OCI-LY3 (cell line): ENCODE results near the gene ADARB2.

Experiments
- H2AFZ ChIP-seq: fragments of 200-600, 300-600 bp; shearing (Covaris generic); 2 replicates; pipeline ENCODE4 v1.6.0; 2014; ENCODE audit warnings: antibody characterized with exemption, low read depth, low read length
- H3K27ac ChIP-seq: fragments of 200-600, 300-600 bp; sonication (generic); 2 replicates; pipeline ENCODE4 v1.5.1; 2014; ENCODE audit warnings: mild to moderate bottlenecking, low read length, moderate library complexity, mixed read lengths
- H3K27me3 ChIP-seq: fragments of 200-600, 300-600 bp; sonication (generic); 2 replicates; pipeline ENCODE4 v1.6.1; 2014; ENCODE audit warnings: low read depth, low read length, mixed read lengths
- H3K36me3 ChIP-seq: fragments of 200-600, 300-600 bp; sonication (generic); replicated peaks from 2 replicates; pipeline ENCODE3; 2014; ENCODE audit warnings: low read depth, low read length, mixed read lengths
- H3K4me1 ChIP-seq: fragments of 300-600, 200-600 bp; sonication (generic); 2 replicates; pipeline ENCODE4 v1.6.1; 2014; ENCODE audit warnings: low read length, mixed read lengths
- H3K4me2 ChIP-seq: fragments of 200-600, 300-600 bp; sonication (generic); 2 replicates; pipeline ENCODE4 v1.6.1; 2014; ENCODE audit warnings: low read length, mixed read lengths
- H3K4me3 ChIP-seq: fragments of 300-600, 200-600 bp; sonication (generic); 2 replicates; pipeline ENCODE4 v1.5.1; 2014; ENCODE audit warnings: antibody characterized with exemption, mild to moderate bottlenecking, low read length, moderate library complexity
- H3K79me2 ChIP-seq: fragments of 300-600, 200-600 bp; shearing (Covaris generic); 2 replicates; pipeline ENCODE4 v1.6.1; 2014; ENCODE audit warnings: mild to moderate bottlenecking, low read length, mixed read lengths
- H3K9ac ChIP-seq: fragments of 300-600, 200-600 bp; shearing (Covaris generic); 2 replicates; pipeline ENCODE4 v1.6.0; 2014; ENCODE audit warnings: mild to moderate bottlenecking, low read length, moderate library complexity
- H3K9me3 ChIP-seq: fragments of 200-600, 300-600 bp; shearing (Covaris generic); 2 replicates; pipeline ENCODE4 v1.6.1; 2014; ENCODE audit warnings: low read length, mixed read lengths; ENCODE audit not compliant: insufficient read depth
- H4K20me1 ChIP-seq: fragments of 200-600, 300-600 bp; sonication (generic); 2 replicates; pipeline ENCODE4 v1.6.1; 2016; ENCODE audit warnings: low read length, mixed read lengths; ENCODE audit not compliant: insufficient read depth
- EZH2phosphoT487 ChIP-seq: fragments of 200-600 bp; shearing (Covaris generic); IDR thresholded peaks from 2 replicates; pipeline ENCODE4 v1.6.1; 2018; ENCODE audit warnings: antibody characterized with exemption, mixed run types, low read depth
- TF ChIP-seq, protein P1 (sequence below): fragments of 200-600, 300-600 bp; sonication (generic); IDR thresholded peaks from 2 replicates; pipeline ENCODE4 v1.5.1; 2014; ENCODE audit warnings: antibody characterized with exemption, low read length, low read depth

ADARB2 gene

DNA sequence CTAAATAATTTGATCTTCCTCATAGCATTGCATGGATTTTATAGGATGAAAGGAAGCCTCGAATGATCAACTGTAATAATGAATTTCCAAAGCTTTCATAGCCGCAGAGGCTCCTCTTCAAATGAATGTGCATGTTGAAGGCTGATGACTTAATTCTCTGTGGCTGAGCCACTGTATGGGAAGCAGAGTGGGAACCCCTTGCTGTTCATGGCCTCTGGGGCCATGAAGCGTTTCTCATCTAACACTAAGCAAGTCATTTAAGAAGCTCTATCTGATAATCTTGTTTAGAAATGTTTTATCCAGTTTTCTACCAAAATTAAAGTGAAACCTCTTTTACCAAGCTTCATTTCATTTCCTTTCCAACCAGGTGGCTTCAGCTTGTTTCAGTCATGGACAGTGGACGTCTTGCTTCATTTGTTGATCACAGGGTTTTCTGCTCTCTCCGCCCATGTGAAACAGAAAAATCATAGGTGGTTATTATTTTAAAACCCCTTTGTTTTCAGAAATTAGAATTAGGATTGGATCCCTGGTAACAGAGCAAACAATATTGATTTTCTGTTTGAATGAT is 10.3 kb upstream of the ADARB2 start:
- no peaks in the 10 kb centered on the region for H3K27me3 ChIP-seq

GRCh38 chr10:1746796-1747195 is 9.5 kb upstream of the ADARB2 start:
- Histone ChIP-seq H3K9ac (no peak overlapping the region), H3K79me2 (no peaks in the 10 kb centered on the region), H3K9me3 (no peaks in the 10 kb centered on the region), H3K4me2 (no peak overlapping the region), H3K4me1 (no peaks in the 10 kb centered on the region), H4K20me1 (no peaks in the 10 kb centered on the region), H3K27ac (no peak overlapping the region), H2AFZ (no peak overlapping the region), H3K27me3 (no peaks in the 10 kb centered on the region), H3K36me3 (no peaks in the 10 kb centered on the region), H3K4me3 (no peak overlapping the region)
- TF ChIP-seq, protein P1, sequence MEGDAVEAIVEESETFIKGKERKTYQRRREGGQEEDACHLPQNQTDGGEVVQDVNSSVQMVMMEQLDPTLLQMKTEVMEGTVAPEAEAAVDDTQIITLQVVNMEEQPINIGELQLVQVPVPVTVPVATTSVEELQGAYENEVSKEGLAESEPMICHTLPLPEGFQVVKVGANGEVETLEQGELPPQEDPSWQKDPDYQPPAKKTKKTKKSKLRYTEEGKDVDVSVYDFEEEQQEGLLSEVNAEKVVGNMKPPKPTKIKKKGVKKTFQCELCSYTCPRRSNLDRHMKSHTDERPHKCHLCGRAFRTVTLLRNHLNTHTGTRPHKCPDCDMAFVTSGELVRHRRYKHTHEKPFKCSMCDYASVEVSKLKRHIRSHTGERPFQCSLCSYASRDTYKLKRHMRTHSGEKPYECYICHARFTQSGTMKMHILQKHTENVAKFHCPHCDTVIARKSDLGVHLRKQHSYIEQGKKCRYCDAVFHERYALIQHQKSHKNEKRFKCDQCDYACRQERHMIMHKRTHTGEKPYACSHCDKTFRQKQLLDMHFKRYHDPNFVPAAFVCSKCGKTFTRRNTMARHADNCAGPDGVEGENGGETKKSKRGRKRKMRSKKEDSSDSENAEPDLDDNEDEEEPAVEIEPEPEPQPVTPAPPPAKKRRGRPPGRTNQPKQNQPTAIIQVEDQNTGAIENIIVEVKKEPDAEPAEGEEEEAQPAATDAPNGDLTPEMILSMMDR, result no peak
- TF ChIP-seq EZH2phosphoT487, result no peak

More for the DNA sequence above, 10.3 kb upstream of the ADARB2 start:
- TF ChIP-seq, protein P1, result no peak
- no peak for TF ChIP-seq EZH2phosphoT487
- Histone ChIP-seq H3K4me2 (no peak overlapping the region), H3K27ac (no peak overlapping the region), H3K4me3 (no peak overlapping the region), H3K9me3 (no peaks in the 10 kb centered on the region), H3K4me1 (no peaks in the 10 kb centered on the region), H3K79me2 (no peaks in the 10 kb centered on the region), H2AFZ (no peak overlapping the region), H4K20me1 (no peaks in the 10 kb centered on the region), H3K36me3 (no peaks in the 10 kb centered on the region), H3K9ac (no peak overlapping the region)

DNA sequence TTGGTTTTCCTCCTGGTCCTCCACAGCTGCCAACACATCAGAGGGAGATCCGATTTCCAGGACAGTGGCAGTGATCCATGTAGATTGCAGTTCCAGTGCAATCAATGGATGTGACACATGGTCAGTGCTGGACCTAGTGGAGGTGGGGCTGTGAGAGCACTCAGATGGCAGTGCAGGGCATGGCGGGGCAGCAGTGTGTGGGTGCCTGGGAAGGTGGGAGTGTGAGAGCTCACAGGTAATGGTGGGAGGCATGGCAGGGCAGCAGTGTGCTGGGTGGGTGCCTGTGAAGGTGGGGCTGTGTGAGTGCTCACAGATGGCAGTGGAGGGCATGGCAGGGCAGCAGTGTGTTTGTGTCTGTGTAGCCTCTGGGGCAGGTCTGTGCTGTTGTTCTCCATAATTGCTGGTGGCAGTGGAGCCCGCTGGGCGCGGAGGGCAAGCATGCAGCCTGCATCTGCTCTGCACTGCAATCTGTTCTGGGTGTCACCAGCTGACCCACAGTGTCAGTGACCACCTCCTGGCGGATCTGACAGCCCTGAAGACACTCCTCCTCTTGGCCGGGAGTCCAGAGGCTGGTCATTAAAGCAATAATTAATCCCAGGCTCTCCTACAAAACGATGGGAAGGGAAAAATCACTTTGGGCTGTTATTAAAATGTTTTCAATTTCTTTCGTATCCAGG is 8.6 kb upstream of the ADARB2 start:
- TF ChIP-seq EZH2phosphoT487, result no peak
- TF ChIP-seq, protein P1, result no peak
- Histone ChIP-seq H3K4me1 (no peaks in the 10 kb centered on the region), H3K27me3 (no peaks in the 10 kb centered on the region), H3K27ac (no peak overlapping the region), H4K20me1 (no peaks in the 10 kb centered on the region), H2AFZ (no peak overlapping the region), H3K79me2 (no peaks in the 10 kb centered on the region), H3K9me3 (no peaks in the 10 kb centered on the region), H3K4me3 (no peak overlapping the region), H3K9ac (no peak overlapping the region), H3K4me2 (no peak overlapping the region), H3K36me3 (no peaks in the 10 kb centered on the region)

GRCh38 chr10:1744524-1744923 is 7.2 kb upstream of the ADARB2 start:
- Histone ChIP-seq H2AFZ (no peak overlapping the region), H3K4me1 (no peaks in the 10 kb centered on the region), H3K79me2 (no peaks in the 10 kb centered on the region), H3K4me2 (no peak overlapping the region), H4K20me1 (no peaks in the 10 kb centered on the region), H3K27me3 (no peaks in the 10 kb centered on the region), H3K9me3 (no peaks in the 10 kb centered on the region), H3K4me3 (no peak overlapping the region), H3K36me3 (no peaks in the 10 kb centered on the region), H3K27ac (no peak overlapping the region), H3K9ac (no peak overlapping the region)
- TF ChIP-seq, protein P1, result no peak
- no peak for TF ChIP-seq EZH2phosphoT487
